ENCODE results near the gene MCTP1.

The MCTP1 gene

DNA sequence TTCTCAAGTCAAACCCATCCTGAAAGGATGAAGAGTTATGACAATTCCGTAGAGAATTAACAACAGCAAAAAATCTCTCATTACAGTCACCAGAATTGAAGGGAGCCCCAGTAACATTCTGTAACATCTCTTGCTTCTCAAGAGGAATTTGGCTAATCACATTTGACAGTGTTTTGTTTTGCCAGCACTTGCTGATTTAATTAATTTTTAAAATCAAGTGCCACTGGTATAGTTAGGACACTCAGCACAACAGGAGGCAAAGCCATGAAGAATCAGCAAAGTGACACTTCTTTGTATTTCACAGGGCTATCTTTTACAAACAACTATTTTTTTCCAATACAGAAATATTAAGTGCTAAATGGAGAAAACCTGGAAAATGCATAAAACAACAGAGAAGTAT lies 152.8 kb downstream of the MCTP1 start:
- TF ChIP-seq TEAD4 (IDR thresholded peaks at IDR 0.05) (no peak), TAF1 (IDR thresholded peaks at IDR 0.05; ENCODE audit: low read depth) (no peak), EP300 (IDR thresholded peaks at IDR 0.05; ENCODE audit: borderline replicate concordance) (no peak), YY1 (IDR thresholded peaks at IDR 0.05; ENCODE audit: low read depth) (no peak), ZBTB7A (IDR thresholded peaks at IDR 0.05; ENCODE audit: low read depth) (no peak), CEBPB (IDR thresholded peaks at IDR 0.05) (no peak), EGR1 (IDR thresholded peaks at IDR 0.05) (no peak), TCF12 (IDR thresholded peaks at IDR 0.05; ENCODE audit: low read depth) (no peak), RAD21 (IDR thresholded peaks at IDR 0.05; ENCODE audit: low read depth) (no peak), NFIC (IDR thresholded peaks at IDR 0.05) (no peak), FOXM1 (IDR thresholded peaks at IDR 0.05; ENCODE audit: borderline replicate concordance, low read depth) (no peak), CREB1 (IDR thresholded peaks at IDR 0.05; ENCODE audit: low read depth) (no peak)
- TF ChIP-seq, protein P1, sequence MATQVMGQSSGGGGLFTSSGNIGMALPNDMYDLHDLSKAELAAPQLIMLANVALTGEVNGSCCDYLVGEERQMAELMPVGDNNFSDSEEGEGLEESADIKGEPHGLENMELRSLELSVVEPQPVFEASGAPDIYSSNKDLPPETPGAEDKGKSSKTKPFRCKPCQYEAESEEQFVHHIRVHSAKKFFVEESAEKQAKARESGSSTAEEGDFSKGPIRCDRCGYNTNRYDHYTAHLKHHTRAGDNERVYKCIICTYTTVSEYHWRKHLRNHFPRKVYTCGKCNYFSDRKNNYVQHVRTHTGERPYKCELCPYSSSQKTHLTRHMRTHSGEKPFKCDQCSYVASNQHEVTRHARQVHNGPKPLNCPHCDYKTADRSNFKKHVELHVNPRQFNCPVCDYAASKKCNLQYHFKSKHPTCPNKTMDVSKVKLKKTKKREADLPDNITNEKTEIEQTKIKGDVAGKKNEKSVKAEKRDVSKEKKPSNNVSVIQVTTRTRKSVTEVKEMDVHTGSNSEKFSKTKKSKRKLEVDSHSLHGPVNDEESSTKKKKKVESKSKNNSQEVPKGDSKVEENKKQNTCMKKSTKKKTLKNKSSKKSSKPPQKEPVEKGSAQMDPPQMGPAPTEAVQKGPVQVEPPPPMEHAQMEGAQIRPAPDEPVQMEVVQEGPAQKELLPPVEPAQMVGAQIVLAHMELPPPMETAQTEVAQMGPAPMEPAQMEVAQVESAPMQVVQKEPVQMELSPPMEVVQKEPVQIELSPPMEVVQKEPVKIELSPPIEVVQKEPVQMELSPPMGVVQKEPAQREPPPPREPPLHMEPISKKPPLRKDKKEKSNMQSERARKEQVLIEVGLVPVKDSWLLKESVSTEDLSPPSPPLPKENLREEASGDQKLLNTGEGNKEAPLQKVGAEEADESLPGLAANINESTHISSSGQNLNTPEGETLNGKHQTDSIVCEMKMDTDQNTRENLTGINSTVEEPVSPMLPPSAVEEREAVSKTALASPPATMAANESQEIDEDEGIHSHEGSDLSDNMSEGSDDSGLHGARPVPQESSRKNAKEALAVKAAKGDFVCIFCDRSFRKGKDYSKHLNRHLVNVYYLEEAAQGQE (IDR thresholded peaks at IDR 0.05; ENCODE audit: low read depth): no peak
- TF ChIP-seq, protein P2, sequence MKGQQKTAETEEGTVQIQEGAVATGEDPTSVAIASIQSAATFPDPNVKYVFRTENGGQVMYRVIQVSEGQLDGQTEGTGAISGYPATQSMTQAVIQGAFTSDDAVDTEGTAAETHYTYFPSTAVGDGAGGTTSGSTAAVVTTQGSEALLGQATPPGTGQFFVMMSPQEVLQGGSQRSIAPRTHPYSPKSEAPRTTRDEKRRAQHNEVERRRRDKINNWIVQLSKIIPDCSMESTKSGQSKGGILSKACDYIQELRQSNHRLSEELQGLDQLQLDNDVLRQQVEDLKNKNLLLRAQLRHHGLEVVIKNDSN (IDR thresholded peaks at IDR 0.05): no peak
- TF ChIP-seq, protein P3, sequence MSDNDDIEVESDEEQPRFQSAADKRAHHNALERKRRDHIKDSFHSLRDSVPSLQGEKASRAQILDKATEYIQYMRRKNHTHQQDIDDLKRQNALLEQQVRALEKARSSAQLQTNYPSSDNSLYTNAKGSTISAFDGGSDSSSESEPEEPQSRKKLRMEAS (IDR thresholded peaks at IDR 0.05): no peak

DNA sequence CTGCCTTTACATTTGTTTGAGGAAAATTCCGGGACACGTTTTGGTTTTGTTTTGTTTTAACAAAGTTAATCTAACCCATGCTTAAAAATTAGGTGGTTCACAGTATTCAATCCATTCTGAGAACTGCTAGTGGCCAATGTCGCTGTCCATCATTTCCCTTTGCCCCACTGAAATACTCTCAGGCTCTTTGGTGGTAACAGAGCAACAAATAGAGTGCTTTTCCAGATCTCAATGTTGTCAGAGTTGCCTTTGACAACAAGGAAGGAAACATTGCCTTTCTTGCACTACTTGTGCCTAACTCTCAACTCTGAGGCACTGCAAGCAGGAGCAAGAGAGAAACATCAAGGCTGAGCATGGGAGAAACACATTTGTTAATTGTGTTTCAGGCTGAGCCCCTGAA lies 154.0 kb downstream of the MCTP1 start:
- TF ChIP-seq, protein P1 (IDR thresholded peaks at IDR 0.05; ENCODE audit: low read depth): no peak; the same call in 1 of the 2 replicates
- TF ChIP-seq RAD21 (IDR thresholded peaks at IDR 0.05; ENCODE audit: low read depth) (no peak), ZBTB7A (IDR thresholded peaks at IDR 0.05; ENCODE audit: low read depth) (no peak), FOXM1 (IDR thresholded peaks at IDR 0.05; ENCODE audit: borderline replicate concordance, low read depth) (no peak), EP300 (IDR thresholded peaks at IDR 0.05; ENCODE audit: borderline replicate concordance) (no peak), TCF12 (IDR thresholded peaks at IDR 0.05; ENCODE audit: low read depth) (no peak)
- TF ChIP-seq, protein P3 (IDR thresholded peaks at IDR 0.05): no peak
- TF ChIP-seq, protein P2 (IDR thresholded peaks at IDR 0.05): no peak

DNA sequence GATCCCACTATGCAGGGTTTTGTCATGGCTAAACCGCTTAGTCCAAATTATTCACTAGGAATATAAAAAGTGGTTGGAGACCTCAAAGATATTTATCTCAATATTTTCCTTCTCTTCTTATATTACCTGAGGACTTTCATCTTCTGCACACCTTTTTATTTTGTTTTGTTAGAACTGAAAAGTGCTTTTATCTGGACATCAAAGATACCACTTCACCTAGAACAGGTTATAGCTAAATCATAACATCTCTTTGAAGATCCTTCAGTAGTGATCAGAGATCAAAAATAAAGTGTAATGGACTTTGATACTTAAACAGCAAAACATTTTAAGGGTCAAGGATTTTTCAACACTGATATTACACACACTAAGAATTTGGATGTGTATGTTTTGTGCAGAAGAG lies 160.2 kb downstream of the MCTP1 start:
- TF ChIP-seq CREB1 (IDR thresholded peaks at IDR 0.05; ENCODE audit: low read depth): no peak
- TF ChIP-seq, protein P1 (IDR thresholded peaks at IDR 0.05; ENCODE audit: low read depth): no peak
- TF ChIP-seq FOXM1 (IDR thresholded peaks at IDR 0.05; ENCODE audit: borderline replicate concordance, low read depth): no peak
- TF ChIP-seq YY1 (IDR thresholded peaks at IDR 0.05; ENCODE audit: low read depth): no peak
- no peak for TF ChIP-seq EGR1 (IDR thresholded peaks at IDR 0.05)

DNA sequence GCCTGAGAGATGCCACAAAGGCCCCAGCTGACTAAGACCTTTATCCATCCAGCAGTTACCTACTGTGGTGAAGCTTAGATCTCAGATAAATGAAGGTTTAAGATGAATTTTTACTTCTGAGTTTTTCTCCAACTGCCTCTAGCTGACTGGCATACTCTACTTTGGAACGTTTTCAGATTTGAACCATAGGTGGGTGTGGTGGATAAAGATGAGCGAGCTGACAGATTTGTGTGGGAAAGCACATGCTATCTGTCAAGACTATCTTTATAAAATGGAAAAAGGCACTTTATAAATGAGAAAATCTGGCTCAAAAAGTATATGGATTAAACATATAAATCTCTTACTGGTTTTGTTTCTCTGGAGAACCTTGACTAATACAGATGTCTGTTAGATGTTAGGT lies 160.8 kb downstream of the MCTP1 start:
- no peak for TF ChIP-seq EGR1 (IDR thresholded peaks at IDR 0.05)
- TF ChIP-seq, protein P1 (IDR thresholded peaks at IDR 0.05; ENCODE audit: low read depth): no peak
